Left lobe of liver (tissue), 2 donors: ENCODE data around the gene PRR19. TPM values are rescaled to one million over a fixed set of nuclear protein-coding genes. Genes with fewer than 3 reads are reported as not detected.
A peak's percentile ranks its signal among the peaks of the same experiment; 100 is the strongest.
"Not testable (repeated sequence)": the region's sequence is repeated elsewhere in the genome, so short reads cannot be mapped to it uniquely, and the experiment has no call there.

Source experiments
- ATAC-seq: fragments of 200-7000 bp; cut with Tn5 transposase; one replicate; pipeline ENCODE4 v1.9.1; 2020; ENCODE audit warnings: mild to moderate bottlenecking, moderate library complexity
- DNase-seq: peaks from one replicate; pipeline ENCODE4 v3.0.0-alpha.2; 2020; ENCODE audit warnings: low spot score
- total RNA-seq: library from RNA; stranded (reverse); gene quantifications from one replicate; pipeline ENCODE4 v1.2.1, GENCODE V29; 2021
- donor health status: DM: no; HTN: no; CAD: no; lungs with moderate emphysema.
- donor health status: DM: no; HTN: yes; CAD: no.

The PRR19 gene, protein sequence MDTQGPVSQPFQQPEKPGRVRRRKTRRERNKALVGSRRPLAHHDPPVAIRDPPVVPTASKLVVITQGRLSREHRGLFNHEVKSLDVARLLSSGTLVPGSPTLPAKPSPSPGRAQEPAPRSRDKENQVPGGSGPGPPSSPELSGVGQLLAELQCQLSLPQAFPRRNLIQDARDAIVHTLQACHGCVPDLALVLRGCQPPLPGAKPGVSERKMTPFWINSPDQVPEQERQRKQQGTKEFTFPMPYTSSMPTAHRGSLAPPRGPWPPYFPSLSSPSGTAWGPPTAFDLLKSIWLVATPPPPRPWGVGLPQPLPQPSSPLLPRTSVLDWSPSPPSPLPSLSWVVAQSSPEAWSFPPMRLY
- total RNA-seq, result 0.65 TPM

GRCh38 chr19:42301646-42302203 is at the start of gene PRR19:
TSS of gene PRR19 (plus strand) at chr19:42302132. CDS start at chr19:42309585, 7,453 bp downstream.
- ATAC-seq (peak; percentile 3), DNase-seq (no peak)

GRCh38 chr19:42252365-42253244 is 49.3 kb upstream of the PRR19 start:
- no peak for DNase-seq
- no peak for ATAC-seq

- ATAC-seq (peak; percentile 37), DNase-seq (peak; percentile 72)
Observed at GRCh38 chr19:42253245-42254088, 48.5 kb upstream of the PRR19 start.

- peak; percentile 62 for ATAC-seq
- peak; percentile 85 for DNase-seq
Observed at GRCh38 chr19:42254089-42254849, 47.7 kb upstream of the PRR19 start.

DNA sequence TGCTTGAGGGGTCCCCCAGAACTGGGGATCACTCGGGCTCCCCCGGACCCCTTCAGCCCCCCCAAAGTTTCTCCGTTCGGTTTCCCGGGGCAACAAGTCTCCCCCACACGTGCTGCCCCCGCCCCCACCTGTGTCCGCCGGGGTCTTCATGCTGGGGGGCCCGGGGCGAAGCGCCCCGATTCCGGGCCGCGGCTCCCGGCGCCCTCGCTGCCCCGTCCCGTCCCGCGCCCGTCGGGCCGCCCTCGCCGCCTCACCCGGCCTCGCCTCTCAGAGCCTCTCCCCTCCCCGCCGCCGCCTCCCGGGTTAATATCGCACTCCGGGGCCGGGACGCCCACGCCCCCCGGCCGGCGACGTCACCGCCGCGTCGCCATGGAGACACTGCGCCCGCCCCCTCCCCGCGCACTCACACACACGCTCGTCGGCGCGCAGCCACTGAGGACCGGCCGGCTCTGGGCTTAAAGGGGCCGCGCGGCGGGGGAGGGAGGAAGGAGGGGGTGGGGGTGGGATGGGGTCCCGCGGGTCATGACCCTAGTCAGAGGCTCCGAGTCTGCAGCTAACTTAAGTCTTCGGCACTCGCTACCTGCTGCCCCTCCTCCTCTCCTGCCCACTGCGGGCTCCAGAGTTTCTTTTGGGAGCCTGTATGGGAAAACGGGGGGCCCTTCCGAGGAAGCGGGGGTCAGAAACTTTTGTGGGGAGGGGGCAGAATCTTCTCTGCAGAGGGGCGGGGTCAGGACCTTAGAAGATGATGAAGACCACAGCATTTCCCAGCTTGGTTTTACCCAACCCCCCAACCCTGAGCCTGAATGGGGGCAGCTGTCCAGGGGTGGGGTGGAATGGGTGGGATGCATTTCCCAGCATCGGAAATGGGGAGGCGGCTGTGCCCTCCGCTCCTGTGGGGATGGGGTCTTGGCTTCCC is 46.8 kb upstream of the PRR19 start, which contains the start of gene ERF:
Gene ERF (minus strand): TSS at position 279 of the 916 bp plus-strand sequence. CDS start 129 bp downstream, at position 150.
- ATAC-seq, result peak; percentile 82
- peak; percentile 97 for DNase-seq

DNA sequence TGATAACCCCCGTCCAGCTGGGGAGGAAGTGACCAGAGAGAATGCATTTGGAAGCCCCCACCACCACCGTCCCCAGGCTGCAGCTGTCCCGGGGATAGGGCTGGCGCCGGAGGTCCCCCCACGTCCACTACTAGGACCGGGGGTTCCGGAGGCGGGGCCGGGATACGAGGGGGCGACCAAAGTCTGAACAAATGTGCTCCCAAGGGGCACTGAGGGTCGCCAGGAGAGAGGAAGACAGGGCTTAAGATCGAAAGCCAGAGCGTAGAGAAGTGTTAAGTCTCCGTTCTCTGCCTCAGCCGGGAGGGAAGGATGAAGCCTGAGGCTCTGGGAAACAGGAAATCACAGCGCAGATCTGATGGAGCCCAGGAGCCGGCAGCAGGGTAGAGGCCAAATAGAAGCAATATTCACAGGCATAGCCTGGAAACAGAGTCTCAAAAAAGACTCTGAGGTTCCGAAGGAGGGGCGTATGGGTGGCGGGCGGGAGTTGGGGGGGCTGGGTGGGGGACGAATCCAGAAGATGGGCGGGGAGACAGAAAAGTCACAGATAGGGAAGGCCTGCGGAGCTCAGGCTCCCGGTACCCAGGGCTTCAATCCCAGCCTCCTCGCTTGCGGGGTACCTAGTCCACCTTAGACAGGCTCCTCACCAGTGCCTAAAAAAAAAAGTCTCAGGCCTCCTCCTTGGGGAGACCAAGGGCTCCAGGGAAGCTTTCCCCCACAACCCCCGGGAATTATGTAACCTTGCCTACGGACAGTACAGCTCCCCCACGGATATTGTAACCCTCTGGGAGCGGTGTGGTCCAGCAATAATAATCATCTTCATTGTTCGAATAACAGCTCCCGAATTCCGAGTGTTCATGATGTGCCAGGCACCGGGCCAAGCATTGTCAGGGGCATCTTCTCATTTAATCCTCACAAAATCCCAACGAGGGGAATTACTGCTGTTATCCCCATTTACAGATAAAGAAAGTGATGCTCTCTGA is 45.9 kb upstream of the PRR19 start:
- DNase-seq (no peak), ATAC-seq (no peak)

DNA sequence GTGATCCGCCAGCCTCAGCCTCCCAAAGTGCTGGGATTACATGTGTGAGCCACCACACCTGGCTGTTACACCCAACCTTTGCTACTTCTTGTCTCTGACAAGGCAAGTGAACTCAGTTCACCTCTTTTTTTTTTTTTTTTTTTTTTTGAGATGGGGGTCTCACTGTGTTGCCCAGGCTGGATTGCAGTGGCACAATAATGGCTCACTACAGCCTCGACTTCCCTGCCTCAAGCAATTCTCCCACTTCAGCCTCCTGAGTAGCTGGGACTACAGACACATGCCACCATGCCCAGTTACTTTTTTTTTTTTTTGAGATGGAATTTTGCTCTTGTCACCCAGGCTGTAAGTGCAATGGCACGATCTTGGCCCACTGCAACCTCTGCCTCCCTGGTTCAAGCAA is 44.1 kb upstream of the PRR19 start:
- DNase-seq, ATAC-seq: not testable (repeated sequence)

- DNase-seq, result no peak
- no peak for ATAC-seq
Observed at GRCh38 chr19:42261763-42262162, 40.2 kb upstream of the PRR19 start.

- ATAC-seq, DNase-seq: not testable (repeated sequence)
Observed at GRCh38 chr19:42266105-42266504, 35.8 kb upstream of the PRR19 start.

DNA sequence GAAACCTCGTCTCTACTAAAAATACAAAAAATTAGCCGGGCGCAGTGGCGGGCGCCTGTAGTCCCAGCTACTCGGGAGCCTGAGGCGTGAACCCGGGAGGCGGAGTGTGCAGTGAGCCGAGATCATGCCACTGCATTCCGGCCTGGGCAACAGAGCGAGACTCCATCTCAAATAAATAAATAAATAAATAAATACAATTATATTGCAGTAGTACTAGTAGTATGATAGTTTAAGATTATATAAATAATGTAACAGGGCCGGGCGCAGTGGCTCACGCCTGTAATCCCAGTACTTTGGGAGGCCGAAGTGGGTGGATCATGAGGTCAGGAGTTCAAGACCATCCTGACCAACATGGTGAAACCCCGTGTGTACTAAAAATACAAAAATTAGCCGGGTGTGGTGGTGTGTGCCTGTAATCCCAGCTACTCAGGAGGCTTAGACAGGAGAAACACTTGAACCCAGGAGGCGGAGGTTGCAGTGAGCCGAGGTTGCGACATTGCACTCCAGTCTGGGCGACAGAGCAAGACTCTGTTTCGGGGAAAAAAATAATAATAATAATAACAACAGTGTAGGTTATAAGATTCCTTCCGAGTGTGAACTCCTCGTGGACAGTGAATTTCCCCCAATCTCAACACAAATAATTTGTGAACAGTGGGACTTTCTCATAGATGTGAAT is 34.9 kb upstream of the PRR19 start:
- not testable (repeated sequence) for DNase-seq, ATAC-seq

GRCh38 chr19:42267644-42268141 is 34.2 kb upstream of the PRR19 start:
- no peak for DNase-seq
- ATAC-seq, result no peak

DNA sequence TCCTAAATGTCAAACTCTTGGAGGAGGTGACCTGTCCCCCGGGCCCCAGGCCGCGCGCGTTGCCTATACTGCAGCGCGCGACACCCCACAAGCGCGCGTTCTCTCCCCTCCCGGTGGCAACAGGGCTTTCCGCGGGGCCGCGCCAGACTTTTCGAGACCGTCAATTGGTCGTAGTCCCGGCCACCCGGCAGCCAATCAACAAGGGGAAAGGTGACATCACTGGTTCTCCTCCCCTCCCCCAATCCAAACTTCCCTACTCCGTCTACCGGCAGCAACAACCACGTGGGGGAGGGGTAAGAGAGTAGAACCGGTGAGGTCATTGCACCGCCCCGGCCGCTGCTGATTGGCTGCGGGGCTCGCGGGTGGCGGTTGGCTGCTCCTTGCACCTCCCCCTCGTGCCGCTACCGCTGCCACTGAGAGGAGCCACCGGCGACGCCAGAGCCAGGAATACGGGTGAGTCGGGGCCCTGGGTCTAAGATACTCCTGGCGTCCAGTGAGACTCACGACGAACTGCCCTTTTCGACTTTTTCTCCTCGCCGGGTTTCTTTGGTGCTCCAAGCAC is 33.7 kb upstream of the PRR19 start:
- peak; percentile 99 for DNase-seq
- peak; percentile 74 for ATAC-seq

DNA sequence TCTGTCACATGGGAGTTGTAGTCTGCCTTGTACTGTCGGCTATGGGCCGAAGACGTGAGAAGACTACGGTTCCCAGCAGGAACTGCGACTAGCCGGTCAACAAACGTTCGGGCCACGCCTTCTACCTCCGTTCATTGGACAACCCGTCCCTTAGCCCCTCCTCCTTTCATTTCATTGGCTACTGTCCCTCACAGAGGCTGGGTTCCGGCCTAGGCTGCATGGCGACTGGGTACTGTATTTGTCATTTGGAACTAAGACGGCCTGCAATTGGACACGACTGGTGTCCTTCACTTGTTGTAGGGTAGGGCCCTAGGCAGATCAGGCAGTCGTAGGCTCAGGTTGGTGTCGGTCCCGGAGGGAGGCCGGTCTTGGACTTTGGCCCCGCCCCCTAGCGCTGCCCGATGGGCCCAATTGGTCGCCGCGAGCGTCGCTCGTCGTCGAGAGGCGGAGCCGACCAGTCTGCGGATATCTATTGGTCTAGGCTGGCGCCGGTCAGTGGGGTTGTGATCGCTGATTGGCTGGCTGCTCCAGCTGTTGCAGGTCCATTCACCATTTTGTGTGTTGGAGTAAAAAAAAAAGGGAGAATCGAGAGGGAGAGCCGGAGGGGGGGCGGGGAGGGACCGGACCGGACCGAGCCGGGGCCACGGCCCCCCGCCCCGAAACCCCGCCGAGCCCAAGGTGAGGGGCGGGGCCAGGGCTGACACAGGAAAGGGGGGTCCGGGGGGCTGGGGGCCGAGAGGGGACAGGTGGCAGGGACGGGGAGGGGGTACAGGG is 33.0 kb upstream of the PRR19 start, which contains the start of gene CIC:
Gene CIC (plus strand): TSS at position 549 of the 774 bp plus-strand sequence. CDS start 2,532 bp downstream, outside the sequence.
- peak; percentile 100 for DNase-seq
- ATAC-seq, result peak; percentile 78

DNA sequence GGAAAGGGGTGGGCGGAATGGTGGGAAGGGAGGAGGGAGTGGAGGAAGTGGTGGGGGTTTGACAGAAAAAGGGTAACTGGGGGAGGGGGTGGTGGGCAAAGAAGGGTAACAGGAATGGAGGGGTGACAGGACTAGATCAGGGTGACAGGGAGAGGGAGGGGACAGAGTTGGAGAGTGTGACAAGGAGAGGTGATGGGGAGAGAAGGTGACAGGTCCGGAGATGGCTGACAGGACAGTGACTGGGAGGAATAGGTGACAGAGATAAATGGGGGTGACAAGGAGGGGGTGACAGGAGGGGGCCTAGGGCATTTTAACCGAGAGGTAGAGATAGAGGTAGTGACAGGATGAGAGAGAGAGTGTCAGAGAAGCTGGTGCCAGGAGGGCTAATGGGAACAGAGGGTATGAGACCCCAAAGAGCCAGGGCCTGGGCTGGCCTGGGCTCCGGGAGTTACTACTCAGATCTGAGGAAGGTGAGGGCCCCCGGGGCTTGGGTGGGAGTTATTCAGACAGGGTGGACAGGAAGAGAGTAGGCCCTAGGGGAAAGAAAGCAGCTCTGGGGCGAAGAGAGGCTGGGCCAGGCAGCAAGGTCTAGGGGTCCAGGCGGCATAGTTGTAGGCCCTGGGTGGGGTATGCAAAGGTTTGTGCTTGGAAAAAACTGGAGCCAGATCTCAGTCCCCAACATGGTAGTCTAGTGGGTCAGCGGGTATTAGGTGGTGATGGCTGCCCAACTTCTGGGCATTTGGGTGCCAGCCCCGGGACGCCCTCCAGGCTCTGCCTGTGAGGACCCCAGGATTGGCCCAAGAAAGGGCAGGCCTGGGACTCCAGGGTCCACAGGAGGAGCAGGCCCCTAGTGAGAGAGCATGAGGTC is 32.2 kb upstream of the PRR19 start:
- no peak for ATAC-seq
- DNase-seq, result peak; percentile 58
